Thyroid gland (tissue), 4 donors: ENCODE data around the gene PCDHA10. TPM values are rescaled to one million over a fixed set of nuclear protein-coding genes. Genes with fewer than 3 reads are reported as not detected.

Source experiments
- DNase-seq, 2 donors: peaks; one replicate each; pipeline ENCODE4 v3.0.0-alpha.2; 2019
- H3K27ac ChIP-seq, 3 donors: fragments of 200-600 bp; sonication (generic); 1 replicate in 2 of 3; 2 replicates in 1 of 3; pipeline ENCODE4 v1.5.1; 2016 to 2019; ENCODE audit warnings: mild to moderate bottlenecking in 1 of 3, moderate library complexity in 1 of 3
- H3K27me3 ChIP-seq: fragments of 200-600 bp; sonication (generic); one replicate; pipeline ENCODE4 v1.5.1; 2019
- H3K36me3 ChIP-seq, 2 donors: fragments of 200-600 bp; sonication (generic); one replicate each; pipeline ENCODE4 v1.5.1; 2016 to 2019
- H3K4me1 ChIP-seq, 2 donors: fragments of 200-600 bp; sonication (generic); one replicate each; pipeline ENCODE4 v1.5.1; 2017 to 2019
- H3K4me3 ChIP-seq, 3 donors: fragments of 200-600 bp; sonication (generic); replicated peaks in 1 of 3; 1 replicate in 2 of 3; 2 replicates in 1 of 3; pipeline ENCODE4 v1.5.1; 2016; ENCODE audit warnings: mild to moderate bottlenecking in 1 of 3
- H3K9me3 ChIP-seq: fragments of 200-600 bp; sonication (generic); one replicate; pipeline ENCODE4 v1.5.1; 2017
- POLR2A ChIP-seq, 2 donors: fragments of 450-650 bp; IDR thresholded peaks; one replicate each; pipeline ENCODE4 v1.6.1; 2017; ENCODE audit warnings: antibody characterized with exemption in 2 of 2, mild to moderate bottlenecking in 2 of 2, moderate library complexity in 1 of 2
- WGBS, 2 donors: methylation state at CpG; one replicate each; pipeline ENCODE4 v1.1.5; 2017; 5-methylcytosine and 5-hydroxymethylcytosine counted together
- intact Hi-C: fragments of 100-400 bp; cut with DNase I; formaldehyde crosslinking; loops from one replicate; pipeline ENCODE4 v1.15.1; 2023
- total RNA-seq, 4 donors: library from RNA; depleted of rRNA; stranded (reverse); fragments of >200 nt; gene quantifications; one replicate each; pipeline ENCODE4 v1.2.3, GENCODE V29; 2016
- TF ChIP-seq, protein P1 (sequence below), 6 experiments: fragments of 200-600 bp in 3 of 6; fragments of 450-650 bp in 3 of 6; sonication (generic) in 3 of 6; IDR thresholded peaks; one replicate each; pipeline ENCODE4 v1.5.1; 2016 to 2019; ENCODE audit warnings: antibody characterized with exemption in 6 of 6, mild to moderate bottlenecking in 2 of 6, inconsistent platforms in 1 of 6, moderate library complexity in 1 of 6

The PCDHA10 gene
- total RNA-seq, 4 donors from 2014 or later: 6.0 to 11.8 (median 9.2) TPM

DNA sequence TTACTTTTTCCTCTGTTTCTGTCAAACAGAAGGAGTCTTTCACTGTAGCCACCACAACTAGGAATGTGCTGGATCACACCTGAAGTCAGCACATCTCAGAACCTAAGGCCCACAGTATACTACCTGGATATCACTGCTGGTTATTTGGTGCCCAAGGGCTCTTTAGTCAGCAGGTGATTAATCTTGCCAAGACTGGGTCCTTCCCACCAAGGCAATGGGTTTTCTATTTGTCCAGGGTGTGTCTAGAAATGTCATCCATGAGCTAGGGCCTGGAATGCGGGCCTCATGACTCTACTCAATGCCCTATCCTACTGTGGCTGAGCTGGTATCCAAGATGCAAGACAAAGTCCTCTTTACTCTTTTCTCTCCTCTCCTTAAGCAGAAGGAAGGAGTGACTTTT is 60.6 kb downstream of the PCDHA10 start:
- H3K27me3 ChIP-seq: no peaks in the 10 kb centered on the region
- H3K4me1 ChIP-seq: no peaks in the 10 kb centered on the region
- intact Hi-C loops: no loop called here
- no peaks in the 10 kb centered on the region for H3K36me3 ChIP-seq
- H3K27ac ChIP-seq: no peak overlapping the region
- no peak overlapping the region for H3K4me3 ChIP-seq
- TF ChIP-seq POLR2A (IDR thresholded peaks at IDR 0.05): no peak
- TF ChIP-seq, protein P1, sequence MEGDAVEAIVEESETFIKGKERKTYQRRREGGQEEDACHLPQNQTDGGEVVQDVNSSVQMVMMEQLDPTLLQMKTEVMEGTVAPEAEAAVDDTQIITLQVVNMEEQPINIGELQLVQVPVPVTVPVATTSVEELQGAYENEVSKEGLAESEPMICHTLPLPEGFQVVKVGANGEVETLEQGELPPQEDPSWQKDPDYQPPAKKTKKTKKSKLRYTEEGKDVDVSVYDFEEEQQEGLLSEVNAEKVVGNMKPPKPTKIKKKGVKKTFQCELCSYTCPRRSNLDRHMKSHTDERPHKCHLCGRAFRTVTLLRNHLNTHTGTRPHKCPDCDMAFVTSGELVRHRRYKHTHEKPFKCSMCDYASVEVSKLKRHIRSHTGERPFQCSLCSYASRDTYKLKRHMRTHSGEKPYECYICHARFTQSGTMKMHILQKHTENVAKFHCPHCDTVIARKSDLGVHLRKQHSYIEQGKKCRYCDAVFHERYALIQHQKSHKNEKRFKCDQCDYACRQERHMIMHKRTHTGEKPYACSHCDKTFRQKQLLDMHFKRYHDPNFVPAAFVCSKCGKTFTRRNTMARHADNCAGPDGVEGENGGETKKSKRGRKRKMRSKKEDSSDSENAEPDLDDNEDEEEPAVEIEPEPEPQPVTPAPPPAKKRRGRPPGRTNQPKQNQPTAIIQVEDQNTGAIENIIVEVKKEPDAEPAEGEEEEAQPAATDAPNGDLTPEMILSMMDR (IDR thresholded peaks at IDR 0.05): no peak
- no peaks in the 10 kb centered on the region for H3K9me3 ChIP-seq
- 60 to 73% methylated on average over 1 of the region's 1 CpG for WGBS, 2 donors
- no peak for DNase-seq

Other genes with a start within 250 kb of the PCDHA10 start
- gene CD14, start 222.7 kb upstream of the PCDHA10 start, total RNA-seq: 10 to 100 TPM; 18.5 to 36.7 (median 30.0) TPM
- 10 to 100 TPM; 16.1 to 48.7 (median 29.3) TPM for gene TMCO6, start 216.4 kb upstream of the PCDHA10 start, total RNA-seq
- 10 to 100 TPM; 25.9 to 90.9 (median 56.4) TPM for gene NDUFA2, start 208.3 kb upstream of the PCDHA10 start, total RNA-seq
- gene IK, start 208.1 kb upstream of the PCDHA10 start, total RNA-seq: 100 to 1,000 TPM; 106 to 279 (median 161) TPM
- 10 to 100 TPM; 19.5 to 23.8 (median 20.7) TPM for gene WDR55, start 191.0 kb upstream of the PCDHA10 start, total RNA-seq
- 1 to 10 TPM in 2 of 4 donors, not detected in 2; 1.3 to 2.0 TPM for gene DND1, start 182.3 kb upstream of the PCDHA10 start, total RNA-seq
- 10 to 100 TPM; 41.0 to 56.8 (median 48.2) TPM for gene HARS1, start 164.5 kb upstream of the PCDHA10 start, total RNA-seq
- 10 to 100 TPM; 29.3 to 31.8 (median 30.1) TPM for gene HARS2, start 164.4 kb upstream of the PCDHA10 start, total RNA-seq
- gene ZMAT2, start 155.4 kb upstream of the PCDHA10 start, total RNA-seq: 10 to 100 TPM; 35.1 to 46.0 (median 37.5) TPM
- under 1 TPM in 1 of 4 donors, not detected in 3; 0.13 TPM for gene PCDHA1, start 69.8 kb upstream of the PCDHA10 start, total RNA-seq
- under 1 TPM in 1 of 4 donors, not detected in 3; 0.22 TPM for gene PCDHA2, start 61.0 kb upstream of the PCDHA10 start, total RNA-seq
- 1 to 10 TPM; 1.1 to 1.7 (median 1.3) TPM for gene PCDHA3, start 54.8 kb upstream of the PCDHA10 start, total RNA-seq
- gene PCDHA4, start 48.8 kb upstream of the PCDHA10 start, total RNA-seq: 1 to 10 TPM in 1 of 4 donors, under 1 TPM in 3; 0.40 to 2.1 (median 0.69) TPM
- under 1 TPM; 0.33 to 0.54 (median 0.45) TPM for gene PCDHA5, start 34.3 kb upstream of the PCDHA10 start, total RNA-seq
- 1 to 10 TPM in 2 of 4 donors, under 1 TPM in 2; 0.29 to 1.3 (median 1.0) TPM for gene PCDHA6, start 27.9 kb upstream of the PCDHA10 start, total RNA-seq
- gene PCDHA7, start 21.6 kb upstream of the PCDHA10 start, total RNA-seq: under 1 TPM; 0.45 to 0.88 (median 0.54) TPM
- gene PCDHA8, start 14.7 kb upstream of the PCDHA10 start, total RNA-seq: under 1 TPM in 3 of 4 donors, not detected in 1; 0.27 to 0.93 (median 0.33) TPM
- gene PCDHA9, start 7.5 kb upstream of the PCDHA10 start, total RNA-seq: under 1 TPM; 0.17 to 0.54 (median 0.29) TPM
- gene PCDHA11, start 13.1 kb downstream of the PCDHA10 start, total RNA-seq: 1 to 10 TPM; 1.8 to 4.2 (median 2.1) TPM
- gene PCDHA12, start 19.4 kb downstream of the PCDHA10 start, total RNA-seq: 1 to 10 TPM; 3.3 to 9.6 (median 6.1) TPM
- 1 to 10 TPM; 1.8 to 4.0 (median 3.1) TPM for gene PCDHA13, start 26.2 kb downstream of the PCDHA10 start, total RNA-seq
- gene PCDHAC1, start 70.4 kb downstream of the PCDHA10 start, total RNA-seq: 1 to 10 TPM; 3.0 to 6.4 (median 3.5) TPM
- gene PCDHAC2, start 110.6 kb downstream of the PCDHA10 start, total RNA-seq: 1 to 10 TPM; 2.0 to 5.4 (median 3.4) TPM
- gene PCDHB1, start 195.5 kb downstream of the PCDHA10 start, total RNA-seq: under 1 TPM in 1 of 4 donors, not detected in 3; under 0.01 TPM
- gene PCDHB2, start 238.7 kb downstream of the PCDHA10 start, total RNA-seq: 1 to 10 TPM; 1.2 to 4.2 (median 3.2) TPM
- 1 to 10 TPM in 3 of 4 donors, under 1 TPM in 1; 0.81 to 3.0 (median 2.4) TPM for gene PCDHB3, start 244.6 kb downstream of the PCDHA10 start, total RNA-seq